Astrocyte of the cerebellum (primary cell): ENCODE measurements around the gene RAP2A.

Source experiments
- DNase-seq: peaks from one replicate; pipeline ENCODE4 v3.0.0-alpha.2; 2011; ENCODE audit warnings: low read depth
- H3K4me3 ChIP-seq: 2 replicates; pipeline ENCODE4 v1.5.1; 2011; ENCODE audit warnings: mild to moderate bottlenecking, low read depth, low read length, moderate library complexity
- CTCF ChIP-seq: IDR thresholded peaks from 2 replicates; pipeline ENCODE4 v1.5.1; 2012; ENCODE audit warnings: low read length, low read depth, moderate library complexity, mild to moderate bottlenecking; ENCODE audit errors: missing control alignments
- in situ Hi-C: cut with HindIII; loops from 2 replicates; pipeline ENCODE4 v1.10.0; 2017; ENCODE audit warnings: low sequenced_read_pairs

The RAP2A gene

GRCh38 chr13:97426695-97427094 is 7.3 kb upstream of the RAP2A start:
- in situ Hi-C loops, result no loop called here
- no peak overlapping the region for H3K4me3 ChIP-seq
- DNase-seq, result no peak
- no peak for TF ChIP-seq CTCF

GRCh38 chr13:97429681-97430081 is 4.3 kb upstream of the RAP2A start:
- peak overlapping the region; percentile 9 for H3K4me3 ChIP-seq
- DNase-seq, result no peak
- TF ChIP-seq CTCF, result no peak
- in situ Hi-C loops, result no loop called here

GRCh38 chr13:97430296-97430695 is 3.7 kb upstream of the RAP2A start:
- DNase-seq, result no peak
- in situ Hi-C loops, result no loop called here
- no peak for TF ChIP-seq CTCF
- H3K4me3 ChIP-seq, result no peak overlapping the region

- no peak for DNase-seq
- in situ Hi-C loops, result no loop called here
- H3K4me3 ChIP-seq, result no peak overlapping the region
- TF ChIP-seq CTCF, result no peak
Observed at GRCh38 chr13:97431171-97431764, 2.7 kb upstream of the RAP2A start.

- in situ Hi-C loops, result no loop called here
- no peak for DNase-seq
- TF ChIP-seq CTCF, result no peak
- peak overlapping the region; percentile 74 for H3K4me3 ChIP-seq
Observed at GRCh38 chr13:97432232-97432916, 1.6 kb upstream of the RAP2A start.

- TF ChIP-seq CTCF, result no peak
- peak overlapping the region; percentile 74 for H3K4me3 ChIP-seq
- in situ Hi-C loops, result no loop called here
- peak; percentile 100 for DNase-seq
Observed at GRCh38 chr13:97432917-97433726, 847 bp upstream of the RAP2A start.
